GM12891 (cell line): ENCODE measurements around the gene LIX1L.

ENCODE experiments used
- POLR2A ChIP-seq: IDR thresholded peaks from 2 replicates; pipeline ENCODE4 v1.6.1; 2011; ENCODE audit warnings: low read depth, low read length, control low read depth
- POLR2AphosphoS5 ChIP-seq: IDR thresholded peaks from 2 replicates; pipeline ENCODE4 v1.6.1; 2011; ENCODE audit warnings: low read depth, low read length, control low read depth
- SPI1 ChIP-seq: IDR thresholded peaks from 2 replicates; pipeline ENCODE4 v1.6.1; 2011; ENCODE audit warnings: low read depth, low read length, control low read depth
- TAF1 ChIP-seq: IDR thresholded peaks from 2 replicates; pipeline ENCODE4 v1.6.1; 2011; ENCODE audit warnings: low read depth, low read length, control low read depth

DNA sequence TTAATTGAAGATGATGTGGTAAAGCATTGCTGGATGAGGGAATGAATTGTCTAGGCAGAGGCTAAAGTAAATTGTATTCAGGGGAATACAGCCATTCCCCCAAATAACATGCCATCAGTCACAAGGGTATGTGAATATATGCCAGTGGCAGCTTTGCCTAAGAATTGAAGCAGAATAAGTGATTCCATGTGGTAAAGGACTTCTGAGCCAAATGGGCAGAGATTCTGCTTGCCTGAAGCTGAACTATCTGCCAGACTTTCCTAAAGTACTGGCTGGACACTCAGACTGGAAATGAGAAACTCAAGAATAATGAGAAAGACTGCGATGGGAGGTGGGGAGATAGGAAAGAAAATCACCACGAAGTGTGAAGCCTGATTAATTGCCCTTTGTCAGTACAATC is 2.4 kb downstream of the LIX1L start:
- TF ChIP-seq POLR2AphosphoS5 = no peak
- TF ChIP-seq SPI1 = no peak
- no peak for TF ChIP-seq POLR2A
- TF ChIP-seq TAF1 = no peak
